GM18868 (cell line): Measurements from ENCODE around the gene TRIML1.

ENCODE experiments used
- ATAC-seq: cut with Tn5 transposase; IDR thresholded peaks from one replicate; pipeline ENCODE4 v1.9.1; 2021; ENCODE audit warnings: mild to moderate bottlenecking, moderate library complexity; ENCODE audit not compliant: unreplicated experiment

Gene TRIML1

GRCh38 chr4:188139141-188139540 lies at the start of gene TRIML1:
TSS of gene TRIML1 (plus strand) at chr4:188139441. CDS start at chr4:188139559, 118 bp downstream.
- ATAC-seq: no peak

GRCh38 chr4:188092824-188093223 lies 46.4 kb upstream of the TRIML1 start:
- ATAC-seq: no peak

- ATAC-seq: no peak
These were observed 32.8 kb upstream of the TRIML1 start for GRCh38 chr4:188106454-188106853.

- ATAC-seq: no peak
These were observed 31.1 kb upstream of the TRIML1 start for GRCh38 chr4:188107931-188108843.

DNA sequence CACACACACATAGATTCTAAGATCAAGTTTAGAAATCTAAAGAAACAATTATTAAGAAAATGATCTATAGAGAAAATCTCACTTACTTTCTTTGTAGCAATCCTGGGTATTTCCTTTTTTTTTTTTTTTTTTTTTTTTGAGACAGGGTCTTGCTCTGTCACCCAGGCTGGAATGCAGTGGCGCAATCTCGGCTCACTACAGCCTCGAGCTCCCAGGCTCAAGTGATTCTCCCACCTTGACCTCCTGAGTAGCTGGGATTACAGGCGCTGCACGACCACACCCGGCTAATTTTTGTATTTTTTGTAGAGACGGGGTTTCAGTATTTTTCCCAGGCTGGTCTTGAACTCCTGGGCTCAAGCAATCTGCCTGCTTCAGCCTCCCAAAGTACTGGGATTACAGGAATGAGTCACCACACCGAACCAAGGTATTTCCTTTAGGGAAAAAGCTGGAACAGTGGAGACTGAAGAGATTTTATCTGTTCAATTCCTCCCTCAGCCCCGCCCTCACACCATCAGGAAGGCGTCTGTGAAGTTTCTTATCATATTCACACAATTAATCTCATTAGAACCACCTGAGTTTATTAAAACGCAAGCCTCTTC lies 30.0 kb upstream of the TRIML1 start, which contains the start of gene TRIML2:
TSS of gene TRIML2 (minus strand) at position 447 of the 599 bp plus-strand sequence. CDS start 4,235 bp downstream, outside the sequence.
- ATAC-seq: no peak

DNA sequence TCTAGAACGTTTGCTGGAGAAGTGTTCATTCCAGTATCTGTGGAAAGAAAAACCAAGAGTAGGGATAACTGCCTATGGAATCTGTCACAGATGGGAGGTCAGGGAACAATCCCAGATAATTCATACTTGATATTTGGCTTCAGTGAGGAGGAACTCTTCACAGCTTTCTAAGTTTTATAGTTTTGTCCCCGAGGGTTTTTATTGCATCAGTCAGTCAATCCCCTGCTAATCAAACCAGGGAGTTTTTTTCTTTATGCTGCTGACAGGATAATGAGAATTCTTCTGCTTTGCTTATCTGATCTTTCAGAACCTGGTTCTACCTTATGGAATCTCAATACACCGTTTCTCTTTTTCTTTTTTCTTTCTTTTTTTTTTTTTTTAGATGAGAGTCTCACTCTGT lies 29.2 kb upstream of the TRIML1 start:
- no peak for ATAC-seq

DNA sequence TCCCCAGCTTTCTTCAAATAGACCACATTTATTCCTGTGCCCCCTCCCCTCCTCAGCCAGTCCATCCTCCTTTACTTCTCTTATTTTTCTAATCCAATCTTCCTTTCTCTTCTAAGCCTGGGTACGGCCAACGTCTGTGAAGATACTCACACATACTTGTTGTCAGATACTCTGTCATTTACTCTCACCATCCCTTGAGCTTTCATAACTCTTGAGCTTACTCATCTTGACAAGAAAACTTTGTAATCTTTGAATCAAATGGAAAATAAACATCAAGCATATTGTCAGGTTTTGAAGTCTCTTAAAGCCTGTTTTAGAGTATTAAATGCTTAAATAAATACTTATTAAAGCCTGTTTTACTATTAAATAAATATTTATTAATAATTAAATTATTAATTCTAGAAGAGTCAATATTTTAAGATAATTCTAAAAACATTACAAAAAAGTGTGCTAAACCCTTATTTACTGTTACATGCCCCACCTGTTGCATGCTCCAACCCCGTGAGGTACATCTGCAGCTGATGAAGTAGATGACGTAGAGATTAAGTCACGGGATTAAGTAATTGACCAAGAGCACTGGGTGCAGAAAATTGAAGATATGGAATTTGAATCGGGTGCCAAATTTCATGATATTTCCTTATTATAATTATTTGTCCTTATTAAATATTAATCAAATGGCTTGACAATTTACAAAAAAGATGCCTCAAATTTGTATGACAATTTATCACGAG lies 28.3 kb upstream of the TRIML1 start:
- no peak for ATAC-seq

- no peak for ATAC-seq
These were observed 27.3 kb upstream of the TRIML1 start for GRCh38 chr4:188111955-188112354.

- ATAC-seq: no peak
These were observed 26.1 kb upstream of the TRIML1 start for GRCh38 chr4:188113156-188113555.

GRCh38 chr4:188117631-188118324 lies 21.5 kb upstream of the TRIML1 start:
- no peak for ATAC-seq

GRCh38 chr4:188121530-188121929 lies 17.7 kb upstream of the TRIML1 start:
- ATAC-seq: no peak

GRCh38 chr4:188127214-188127874 lies 11.9 kb upstream of the TRIML1 start:
- ATAC-seq: no peak

- ATAC-seq: no peak
These were observed 8.9 kb upstream of the TRIML1 start for GRCh38 chr4:188130355-188130754.

GRCh38 chr4:188132232-188132631 lies 7.0 kb upstream of the TRIML1 start:
- ATAC-seq: no peak

DNA sequence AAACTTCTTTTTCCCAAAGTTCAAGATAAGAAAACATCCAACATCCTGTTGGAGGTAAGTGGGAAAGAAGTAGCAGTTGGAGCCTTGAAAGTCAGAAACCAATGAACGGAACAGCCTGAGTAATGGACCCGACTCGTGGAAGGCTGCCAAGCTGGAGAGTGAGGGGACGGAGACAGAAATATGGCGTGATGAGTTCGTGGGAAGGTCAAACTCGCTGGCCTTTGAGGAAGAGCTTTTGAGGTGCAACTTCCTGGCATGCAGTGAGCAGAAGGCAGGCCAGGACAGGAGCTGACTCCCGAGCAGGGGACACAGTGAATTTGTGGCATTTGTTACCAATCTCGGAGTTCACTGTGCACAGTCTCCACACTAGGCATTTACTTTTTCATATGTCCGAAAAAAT lies 1.0 kb upstream of the TRIML1 start:
- ATAC-seq: no peak

GRCh38 chr4:188139671-188140070 lies 430 bp downstream of the TRIML1 start:
- no peak for ATAC-seq

DNA sequence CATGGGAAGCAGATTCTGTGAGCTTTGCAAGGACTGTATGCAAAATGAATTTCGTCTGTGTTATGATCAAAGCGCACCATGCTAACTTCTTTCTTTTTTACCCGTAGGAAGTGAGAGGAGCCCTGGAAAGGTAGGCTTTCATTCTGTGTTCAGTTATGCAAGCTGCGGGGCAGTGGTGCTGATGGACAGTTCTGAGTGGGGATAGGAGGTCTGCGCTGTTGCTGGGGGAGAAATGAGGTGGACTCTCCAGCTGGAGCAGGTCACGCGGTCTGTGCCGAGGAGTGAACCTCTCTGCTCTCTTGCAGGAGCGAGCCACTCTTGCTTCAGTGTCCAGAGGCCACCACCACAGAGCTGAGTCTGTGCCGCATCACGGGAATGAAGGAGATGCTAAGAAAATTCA lies 4.5 kb downstream of the TRIML1 start:
- no peak for ATAC-seq

DNA sequence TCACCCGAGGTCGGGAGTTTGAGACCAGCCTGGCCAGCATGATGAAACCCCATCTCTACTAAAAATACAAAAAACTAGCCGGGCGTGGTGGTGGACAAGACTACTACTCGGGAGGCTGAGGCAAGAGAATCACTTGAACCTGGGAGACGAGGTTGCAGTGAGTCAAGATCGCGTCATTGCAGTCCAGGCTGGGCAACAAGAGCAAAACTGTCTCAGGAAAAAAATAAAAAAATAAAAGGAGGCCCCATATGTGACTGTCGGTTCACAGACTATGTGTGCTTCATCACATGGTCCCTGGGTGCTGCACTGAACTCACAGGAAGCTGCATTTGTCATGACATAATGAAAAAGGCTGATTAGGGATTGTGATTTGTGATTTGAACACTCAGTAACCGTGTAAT lies 6.4 kb downstream of the TRIML1 start:
- ATAC-seq: no peak

GRCh38 chr4:188146618-188147017 lies 7.4 kb downstream of the TRIML1 start:
- no peak for ATAC-seq

DNA sequence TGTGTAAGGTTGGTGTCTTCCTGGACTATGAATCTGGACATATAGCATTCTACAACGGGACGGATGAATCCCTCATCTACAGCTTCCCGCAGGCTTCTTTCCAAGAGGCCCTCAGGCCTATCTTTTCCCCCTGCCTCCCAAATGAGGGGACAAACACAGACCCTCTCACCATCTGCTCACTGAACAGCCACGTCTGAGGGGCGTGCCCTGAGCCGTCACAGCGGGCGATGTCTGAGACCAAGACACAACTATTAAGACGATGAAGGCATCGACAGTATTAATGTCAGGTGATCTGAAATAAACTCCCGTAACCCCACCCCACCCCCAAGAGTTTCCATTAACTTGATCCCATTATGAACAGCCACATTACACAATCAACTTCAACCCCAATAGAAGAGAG lies 7.9 kb downstream of the TRIML1 start:
- no peak for ATAC-seq
